GM18507 (cell line): Measurements from ENCODE around the gene BBLN.

Source experiments
- DNase-seq: peaks from one replicate; pipeline ENCODE4 v3.0.0; 2011; ENCODE audit warnings: low read depth; ENCODE audit not compliant: insufficient read length; ENCODE audit errors: extremely low spot score
- FAIRE-seq: peaks from 2 replicates; lab custom pipeline; 2011; peaks lifted over from hg19 to GRCh38; lab: Jason Lieb, UNC

The BBLN gene

DNA sequence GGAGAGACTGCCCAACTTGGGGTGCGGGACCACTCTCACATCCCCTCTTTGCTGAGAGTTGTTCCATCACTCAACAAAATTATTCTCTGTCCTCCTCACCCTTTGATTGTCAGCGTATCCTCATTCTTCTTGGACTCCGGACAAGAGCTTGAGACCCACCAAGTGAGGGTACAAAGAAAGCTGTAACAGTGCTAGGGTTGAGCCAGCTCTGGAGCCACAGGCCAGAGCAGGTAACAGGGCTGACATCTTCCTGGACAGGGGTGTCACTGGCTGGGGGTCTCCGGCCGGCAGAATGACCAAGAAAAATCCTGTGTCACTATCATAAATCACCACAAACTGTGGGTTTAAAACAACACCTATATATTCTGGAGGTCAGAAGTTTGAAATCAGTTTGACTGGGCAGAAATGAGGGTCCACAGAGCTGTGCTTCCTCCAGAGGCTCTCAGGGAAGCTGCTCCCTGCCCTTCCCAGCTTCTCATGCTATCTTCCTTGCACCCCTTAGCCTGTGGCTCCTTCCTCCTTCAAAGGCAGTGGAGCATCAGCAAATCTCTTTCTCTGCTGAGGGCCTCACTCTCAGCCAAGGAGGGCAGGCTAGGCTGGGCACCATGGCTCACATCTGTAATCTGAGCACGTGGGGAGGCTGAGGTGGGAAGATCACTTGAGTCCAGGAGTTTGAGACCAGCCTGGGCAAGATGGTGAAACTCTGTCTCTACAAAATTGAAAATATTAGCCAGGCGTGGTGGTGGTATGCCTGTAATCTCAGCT, 4.1 kb upstream of the BBLN start:
- DNase-seq (no peak), FAIRE-seq (no peak)

- no peak for DNase-seq
- no peak for FAIRE-seq
Measured at GRCh38 chr9:128159522-128159783, 612 bp upstream of the BBLN start.

DNA sequence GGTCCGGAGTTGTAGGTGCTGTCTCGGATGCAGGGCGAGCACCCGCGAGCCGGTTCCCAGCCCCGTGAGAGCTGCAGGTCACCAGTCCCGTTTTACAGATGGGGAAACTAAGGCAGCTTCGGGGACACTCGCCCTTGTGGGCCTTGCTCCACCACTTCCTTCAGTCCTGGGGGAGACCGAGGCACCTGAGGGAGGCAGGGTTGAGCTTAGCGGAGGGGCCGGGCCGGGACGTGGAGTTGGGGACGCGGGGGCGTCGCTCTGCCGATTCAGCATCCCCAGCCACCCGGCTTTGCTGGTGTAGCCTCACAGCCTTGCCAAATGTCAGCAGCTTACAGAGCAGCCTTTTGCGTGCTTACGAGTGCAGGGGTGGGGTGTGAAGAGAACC, 530 bp downstream of the BBLN start:
- DNase-seq, result no peak
- FAIRE-seq, result no peak

GRCh38 chr9:128161215-128161902, 1.3 kb downstream of the BBLN start:
- no peak for FAIRE-seq
- no peak for DNase-seq

DNA sequence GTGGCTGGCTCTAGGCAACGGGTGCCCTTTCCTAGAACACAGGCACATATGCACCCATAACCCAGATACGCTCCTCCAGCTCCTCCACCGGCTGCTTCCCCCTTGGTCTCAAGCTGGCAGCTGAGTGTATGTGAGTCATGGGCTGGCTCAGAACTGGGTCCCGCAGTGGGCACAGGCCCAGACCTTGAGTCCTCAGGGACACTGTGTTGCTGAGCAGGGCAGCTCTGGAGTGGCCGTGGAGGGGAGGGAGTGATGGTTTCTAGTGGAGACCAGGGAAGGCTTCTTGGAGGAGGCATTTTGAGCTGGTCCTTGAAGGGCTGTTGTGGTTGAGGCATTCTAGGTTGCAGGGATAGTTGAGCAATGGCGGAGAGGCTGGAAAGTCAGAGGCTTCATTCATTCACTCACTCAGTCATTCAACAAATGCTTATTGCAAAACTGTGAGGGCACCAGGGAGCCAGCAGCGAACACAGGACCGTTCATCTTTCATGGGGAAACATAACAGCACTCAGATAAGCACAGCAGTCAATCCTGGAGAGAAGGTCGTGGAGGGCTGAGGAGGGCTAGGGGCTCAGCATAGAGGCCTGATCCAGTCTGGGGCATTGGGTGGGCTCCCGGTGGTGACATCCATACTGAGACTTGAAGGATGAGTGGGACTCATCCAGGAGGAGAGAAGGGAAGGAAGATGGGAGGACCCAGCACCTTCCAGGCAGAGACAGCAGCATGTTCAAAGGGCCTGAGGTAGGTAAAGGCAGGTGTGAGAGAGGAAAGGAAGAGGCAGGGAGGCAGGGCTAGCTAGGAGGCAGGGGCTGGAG, 2.4 kb downstream of the BBLN start:
- DNase-seq (no peak), FAIRE-seq (no peak)

DNA sequence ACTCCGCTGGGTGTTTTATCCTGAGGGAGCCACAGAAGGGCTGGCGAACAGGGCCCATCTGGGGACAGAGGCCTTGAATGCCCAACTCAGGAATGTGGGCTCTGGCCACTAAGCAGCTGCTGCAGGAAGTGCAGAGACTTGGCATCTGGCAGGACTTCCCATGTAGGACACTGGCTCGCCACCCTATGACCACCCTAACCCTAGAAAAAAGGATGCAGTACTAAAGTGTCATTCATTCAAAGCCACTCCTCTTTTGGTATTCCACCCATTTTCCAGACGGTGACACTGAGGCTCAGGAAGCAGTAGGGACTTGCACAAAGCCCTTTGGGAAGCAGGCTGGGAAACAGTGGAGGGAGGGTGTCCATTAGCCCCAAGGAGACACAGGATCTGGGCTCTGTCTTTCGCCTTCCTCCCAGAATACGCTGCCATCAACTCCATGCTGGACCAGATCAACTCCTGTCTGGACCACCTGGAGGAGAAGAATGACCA, 3.0 kb downstream of the BBLN start:
- FAIRE-seq, result no peak
- no peak for DNase-seq

DNA sequence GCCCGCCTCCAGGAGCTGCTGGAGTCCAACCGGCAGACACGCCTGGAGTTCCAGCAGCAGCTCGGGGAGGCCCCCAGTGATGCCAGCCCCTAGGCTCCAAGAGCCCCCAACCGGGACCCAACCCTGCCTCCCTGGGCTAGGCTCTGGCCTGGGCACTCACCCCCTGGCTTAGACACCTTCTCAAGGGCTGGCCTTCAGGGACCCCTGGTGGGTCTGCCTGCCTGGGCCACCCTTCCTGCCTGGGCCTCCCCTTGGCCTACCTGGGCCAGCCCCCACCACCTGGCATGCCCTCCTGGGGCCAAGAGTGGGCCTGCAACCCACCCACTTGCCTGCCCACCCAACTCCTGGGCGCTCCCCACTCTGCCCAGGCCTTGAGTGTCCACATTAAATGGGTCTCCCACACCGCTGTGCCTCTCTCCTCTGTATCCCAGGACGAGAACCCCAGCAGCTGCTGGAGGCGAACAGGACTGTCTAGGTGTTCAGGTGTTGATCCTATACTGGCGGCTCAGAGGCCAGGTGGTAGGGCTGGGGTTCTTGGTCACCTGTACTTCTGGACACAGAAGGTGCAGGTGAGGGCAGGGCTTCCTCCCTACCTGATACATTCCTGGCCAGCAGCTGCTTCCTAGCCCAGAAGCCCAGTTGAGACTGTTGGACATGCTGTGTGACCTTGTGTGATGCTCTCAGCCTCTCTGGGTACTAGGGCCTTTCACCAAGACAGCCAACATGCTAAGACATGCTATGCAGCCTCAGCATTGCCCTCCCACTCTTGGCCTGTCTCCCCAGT, 3.6 kb downstream of the BBLN start:
- DNase-seq, result no peak
- no peak for FAIRE-seq

DNA sequence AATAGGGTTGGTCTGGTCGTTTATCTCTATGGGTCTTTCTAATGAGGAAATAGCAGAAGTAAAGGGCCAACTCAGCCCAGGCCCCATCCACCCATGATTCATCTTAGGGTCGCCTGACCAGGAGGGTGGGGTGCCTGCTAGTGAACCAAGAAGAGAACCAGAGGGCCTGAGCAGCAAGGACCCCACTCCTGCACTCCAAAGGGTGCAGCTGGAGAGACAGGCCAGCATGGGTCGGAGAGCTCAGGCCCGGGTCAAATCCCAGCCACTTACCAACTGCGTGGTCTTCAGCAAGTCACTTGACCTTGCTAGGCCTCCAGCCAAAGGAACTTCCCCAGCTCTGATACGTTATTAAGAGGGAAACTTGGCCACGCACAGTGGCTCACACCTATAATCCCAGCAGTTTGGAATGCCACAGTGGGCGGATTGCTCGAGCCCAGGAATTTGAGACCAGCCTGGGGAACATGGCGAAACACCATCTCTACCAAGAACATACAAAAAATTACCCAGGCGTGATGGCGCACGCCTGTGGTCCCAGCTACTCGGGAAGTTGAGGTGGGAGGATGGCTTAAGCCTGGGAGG, 4.3 kb downstream of the BBLN start:
- DNase-seq (no peak), FAIRE-seq (no peak)

DNA sequence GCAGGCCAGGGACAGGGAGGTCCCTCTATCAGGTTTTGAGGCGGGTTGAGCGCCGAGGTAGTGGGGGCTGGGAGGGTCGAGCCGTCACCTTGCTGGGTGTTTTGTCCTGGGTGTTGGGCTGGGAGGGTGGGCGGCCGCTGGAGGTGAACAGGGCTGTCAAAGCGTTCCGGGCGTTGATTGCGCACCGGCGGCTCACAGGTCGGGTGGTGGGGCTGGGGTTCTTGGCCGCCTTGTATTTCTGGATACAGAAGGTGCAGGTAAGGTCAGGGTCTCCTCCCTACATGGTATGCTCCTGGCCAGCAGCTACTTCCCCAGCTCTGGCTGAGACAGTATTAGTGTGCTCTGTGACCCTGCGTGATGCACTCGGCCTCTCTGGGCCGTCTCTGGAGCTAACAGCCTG, 6.1 kb downstream of the BBLN start:
- FAIRE-seq (no peak), DNase-seq (no peak)

- FAIRE-seq (no peak), DNase-seq (no peak)
Measured at GRCh38 chr9:128167209-128167608, 7.1 kb downstream of the BBLN start.

- FAIRE-seq, result no peak
Measured at GRCh38 chr9:128168731-128169308, 8.8 kb downstream of the BBLN start.

GRCh38 chr9:128169492-128169891, 9.4 kb downstream of the BBLN start:
- no peak for DNase-seq
- no peak for FAIRE-seq

More at GRCh38 chr9:128168731-128169308, 8.8 kb downstream of the BBLN start:
- no peak for DNase-seq

GRCh38 chr9:128169925-128170324, 9.9 kb downstream of the BBLN start:
- FAIRE-seq (no peak), DNase-seq (no peak)

DNA sequence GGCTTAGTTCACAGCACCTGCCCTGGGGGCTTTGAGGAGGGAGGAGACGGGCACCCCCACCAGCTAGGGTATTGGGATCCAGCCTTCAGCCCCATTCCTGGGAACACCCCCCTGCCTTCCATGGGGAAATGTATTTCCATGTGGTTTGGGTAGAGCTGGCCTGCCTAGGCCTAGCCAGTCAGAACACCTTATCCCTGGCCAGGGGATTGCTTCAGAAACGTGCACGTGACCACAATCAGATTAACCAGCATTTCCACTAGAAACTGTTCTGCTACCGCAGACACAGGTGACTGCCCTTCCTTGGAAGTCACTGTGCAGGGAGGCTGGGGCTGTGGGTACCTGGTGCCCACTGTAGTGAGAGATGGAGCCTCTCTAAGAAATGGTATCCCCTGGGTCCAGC, 14.0 kb downstream of the BBLN start:
- DNase-seq (no peak), FAIRE-seq (no peak)

- DNase-seq (no peak), FAIRE-seq (no peak)
Measured at GRCh38 chr9:128175102-128175563, 15.1 kb downstream of the BBLN start.

DNA sequence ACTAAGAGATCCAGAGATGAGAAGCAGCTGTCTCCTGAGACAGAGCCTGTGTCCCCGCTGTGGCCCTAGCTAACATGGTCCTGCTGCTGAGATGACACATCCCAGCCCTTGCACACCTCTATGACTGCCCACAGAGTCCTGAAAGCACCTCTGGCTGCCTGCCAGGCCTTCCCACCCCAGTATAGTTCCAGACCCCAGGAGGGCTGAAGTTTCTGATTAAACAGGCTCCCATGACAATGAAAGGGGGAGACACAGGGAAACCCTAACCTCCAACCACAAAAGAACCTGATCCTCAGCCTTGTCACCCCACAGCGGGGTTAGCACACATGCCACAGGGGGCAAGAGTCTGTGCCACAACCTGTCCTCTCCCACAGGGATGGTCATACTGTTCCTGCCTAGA, 15.7 kb downstream of the BBLN start:
- FAIRE-seq, result no peak
- no peak for DNase-seq

DNA sequence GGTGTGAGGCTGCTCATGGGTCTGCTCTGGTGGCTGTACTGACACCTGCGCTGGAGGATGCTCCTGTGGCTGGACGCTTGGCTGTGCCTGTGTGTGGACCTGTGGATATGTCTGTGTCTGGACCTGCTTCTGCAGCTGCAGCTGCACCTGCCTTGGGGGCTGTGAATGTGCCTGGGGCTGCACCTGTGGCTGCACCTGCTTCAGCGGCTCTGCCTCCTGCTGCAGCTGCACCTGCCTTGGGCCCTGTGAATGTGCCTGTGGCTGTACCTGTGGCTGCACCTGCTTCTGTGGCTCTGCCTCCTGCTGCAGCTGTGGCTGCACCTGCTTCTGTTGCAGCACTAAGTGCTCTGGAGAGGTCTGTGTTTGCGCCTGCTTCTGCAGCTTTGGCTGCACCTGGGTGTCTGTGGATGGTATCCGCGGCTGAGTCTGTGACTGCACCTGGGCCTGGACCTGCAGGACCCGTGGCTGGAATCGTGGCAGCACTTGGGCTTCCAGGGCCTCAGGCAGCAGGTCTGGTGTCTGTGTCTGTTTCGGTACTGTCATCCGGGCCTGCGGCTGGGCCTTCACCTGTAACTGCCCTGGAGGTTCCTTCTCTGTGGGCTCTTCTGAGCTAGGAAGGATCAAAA, 18.9 kb downstream of the BBLN start:
- FAIRE-seq (no peak), DNase-seq (no peak)

DNA sequence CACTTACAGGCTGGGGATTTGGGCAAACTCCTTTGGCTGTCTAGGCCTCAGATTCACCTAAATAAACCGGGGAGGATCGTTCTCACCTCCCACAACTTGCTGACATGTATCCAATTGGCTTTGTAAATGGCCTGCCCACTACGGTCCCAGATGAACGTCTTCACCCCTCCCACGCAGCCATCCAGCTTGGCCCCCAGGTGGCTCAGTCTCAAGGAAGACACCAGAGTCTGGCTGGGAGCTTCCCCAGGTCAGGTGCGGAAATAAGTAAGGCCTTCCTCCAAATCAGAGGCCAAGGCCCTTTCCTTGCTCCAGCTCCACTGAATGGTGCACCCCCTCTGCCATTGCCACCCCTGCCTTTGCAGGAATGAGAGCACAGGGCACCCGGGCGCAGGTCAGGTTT, 19.9 kb downstream of the BBLN start:
- FAIRE-seq, result no peak

GRCh38 chr9:128180447-128180846, 20.4 kb downstream of the BBLN start:
- DNase-seq (no peak), FAIRE-seq (no peak)

More for the DNA sequence above, 19.9 kb downstream of the BBLN start:
- DNase-seq, result no peak
